Measurements from ENCODE around the gene DYSF. TPM values are rescaled to one million over a fixed set of nuclear protein-coding genes. Genes with fewer than 3 reads are reported as not detected.

Gene DYSF
- polyA plus RNA-seq, 1 donor (not counting 4 experiments of a cell fraction or from before 2014, with no cell fraction given), result 8.2 TPM

- Histone ChIP-seq H4K20me1 (ENCODE audit: control insufficient read depth, extremely low read depth, insufficient read depth, low read length) (no peaks in the 10 kb centered on the region), H3K4me2 (ENCODE audit: control insufficient read depth, extremely low read depth, insufficient read depth, low read depth, low read length) (no peak overlapping the region), H3K9ac (ENCODE audit: control insufficient read depth, extremely low read depth, insufficient read depth, low read length) (no peak overlapping the region), H2AFZ (ENCODE audit: control insufficient read depth, low read length) (no peak overlapping the region), H3K4me1 (ENCODE audit: control insufficient read depth, extremely low read depth, insufficient read depth, low read length) (no peaks in the 10 kb centered on the region), H3K27me3 (ENCODE audit: control insufficient read depth, extremely low read depth, insufficient read depth, low read length) (peaks cover 20% of the 10 kb centered on the region), H3K79me2 (ENCODE audit: control insufficient read depth, insufficient read depth, low read length) (no peaks in the 10 kb centered on the region), H3K27ac (ENCODE audit: control insufficient read depth, insufficient read depth, low read length) (no peak overlapping the region), H3K36me3 (ENCODE audit: control insufficient read depth in 2 of 2, extremely low read depth in 1 of 2, insufficient read depth in 2 of 2, low read length in 2 of 2) (no peaks in the 10 kb centered on the region), H3K9me3 (ENCODE audit: control insufficient read depth, low read depth, low read length) (no peaks in the 10 kb centered on the region), H3K4me3 (ENCODE audit: control insufficient read depth in 2 of 3, extremely low read depth in 1 of 3, insufficient read depth in 2 of 3, low read depth in 1 of 3, low read length in 3 of 3) (no peak overlapping the region), H3K9me1 (ENCODE audit: control insufficient read depth, extremely low read depth, insufficient read depth, low read length) (no peaks in the 10 kb centered on the region)
- dilution Hi-C loops (cut with MboI; ENCODE audit: extremely low pct_ligation_motif_present, low sequenced_read_pairs), result no loop called here
- DNase-seq (ENCODE audit: low read depth, low spot score), result no peak
- TF ChIP-seq, protein P1, sequence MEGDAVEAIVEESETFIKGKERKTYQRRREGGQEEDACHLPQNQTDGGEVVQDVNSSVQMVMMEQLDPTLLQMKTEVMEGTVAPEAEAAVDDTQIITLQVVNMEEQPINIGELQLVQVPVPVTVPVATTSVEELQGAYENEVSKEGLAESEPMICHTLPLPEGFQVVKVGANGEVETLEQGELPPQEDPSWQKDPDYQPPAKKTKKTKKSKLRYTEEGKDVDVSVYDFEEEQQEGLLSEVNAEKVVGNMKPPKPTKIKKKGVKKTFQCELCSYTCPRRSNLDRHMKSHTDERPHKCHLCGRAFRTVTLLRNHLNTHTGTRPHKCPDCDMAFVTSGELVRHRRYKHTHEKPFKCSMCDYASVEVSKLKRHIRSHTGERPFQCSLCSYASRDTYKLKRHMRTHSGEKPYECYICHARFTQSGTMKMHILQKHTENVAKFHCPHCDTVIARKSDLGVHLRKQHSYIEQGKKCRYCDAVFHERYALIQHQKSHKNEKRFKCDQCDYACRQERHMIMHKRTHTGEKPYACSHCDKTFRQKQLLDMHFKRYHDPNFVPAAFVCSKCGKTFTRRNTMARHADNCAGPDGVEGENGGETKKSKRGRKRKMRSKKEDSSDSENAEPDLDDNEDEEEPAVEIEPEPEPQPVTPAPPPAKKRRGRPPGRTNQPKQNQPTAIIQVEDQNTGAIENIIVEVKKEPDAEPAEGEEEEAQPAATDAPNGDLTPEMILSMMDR (optimal IDR thresholded peaks at IDR 0.05 in 1 of 3, IDR thresholded peaks at IDR 0.05 in 1 of 3, conservative IDR thresholded peaks at IDR 0.05 in 1 of 3; ENCODE audit: extremely low read depth in 1 of 3, insufficient read depth in 2 of 3, low read length in 3 of 3), result no peak
- TF ChIP-seq EZH2 (IDR thresholded peaks at IDR 0.05; ENCODE audit: low read length), result no peak
- no peak for FAIRE-seq
Observed at GRCh38 chr2:71715241-71715750, 261.9 kb downstream of the DYSF start.

DNA sequence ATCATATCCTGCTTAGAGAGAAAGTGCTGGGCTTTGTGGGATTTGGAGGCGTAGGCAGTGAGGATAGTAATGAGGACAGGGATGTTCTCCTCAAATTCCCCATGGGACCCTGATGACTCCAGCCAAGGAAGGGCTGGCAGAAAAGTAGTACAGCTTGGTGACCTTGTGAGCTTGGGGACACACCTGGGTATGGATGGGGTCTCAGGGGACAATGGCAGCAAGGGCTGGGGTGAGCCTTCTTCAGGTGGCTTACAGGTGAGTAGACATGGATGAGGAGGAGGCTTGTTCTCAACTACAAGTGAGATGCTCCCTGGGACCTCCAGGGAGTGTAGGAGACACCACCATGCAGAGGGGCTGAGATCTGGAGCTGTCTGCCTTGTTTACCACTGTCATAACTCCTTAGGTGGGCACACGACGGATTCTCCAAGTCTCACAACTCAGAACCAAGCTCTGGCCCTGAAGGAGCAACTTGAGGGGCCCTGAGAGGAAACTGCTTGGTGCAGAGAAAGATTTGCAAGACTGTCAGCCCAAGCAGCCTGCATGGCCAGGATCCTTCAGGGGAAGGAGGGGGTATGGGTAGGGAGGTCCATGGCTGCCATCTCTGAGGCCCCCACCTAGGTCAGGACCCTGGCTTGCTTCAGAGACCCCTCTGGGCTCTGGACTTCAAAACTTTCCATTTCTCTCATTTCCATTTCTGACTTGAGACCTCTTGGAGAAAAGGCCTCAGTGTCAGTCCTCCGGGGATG lies 262.8 kb downstream of the DYSF start:
- Histone ChIP-seq H3K4me2 (ENCODE audit: control insufficient read depth, extremely low read depth, insufficient read depth, low read depth, low read length) (no peak overlapping the region), H3K27ac (ENCODE audit: control insufficient read depth, insufficient read depth, low read length) (no peak overlapping the region)
- DNase-seq (ENCODE audit: low read depth, low spot score), result no peak

More for the DNA sequence above, 262.8 kb downstream of the DYSF start:
- H2AFZ ChIP-seq (ENCODE audit: control insufficient read depth, low read length), result no peak overlapping the region
- TF ChIP-seq, protein P1 (optimal IDR thresholded peaks at IDR 0.05 in 1 of 3, IDR thresholded peaks at IDR 0.05 in 1 of 3, conservative IDR thresholded peaks at IDR 0.05 in 1 of 3; ENCODE audit: extremely low read depth in 1 of 3, insufficient read depth in 2 of 3, low read length in 3 of 3), result no peak
- H3K79me2 ChIP-seq (ENCODE audit: control insufficient read depth, insufficient read depth, low read length), result no peaks in the 10 kb centered on the region
- no peak for FAIRE-seq
- no peaks in the 10 kb centered on the region for H3K36me3 ChIP-seq (ENCODE audit: control insufficient read depth in 2 of 2, extremely low read depth in 1 of 2, insufficient read depth in 2 of 2, low read length in 2 of 2)
- no peaks in the 10 kb centered on the region for H3K9me3 ChIP-seq (ENCODE audit: control insufficient read depth, low read depth, low read length)
- H3K9me1 ChIP-seq (ENCODE audit: control insufficient read depth, extremely low read depth, insufficient read depth, low read length), result no peaks in the 10 kb centered on the region
- no peaks in the 10 kb centered on the region for H3K4me1 ChIP-seq (ENCODE audit: control insufficient read depth, extremely low read depth, insufficient read depth, low read length)
- H3K4me3 ChIP-seq (ENCODE audit: control insufficient read depth in 2 of 3, extremely low read depth in 1 of 3, insufficient read depth in 2 of 3, low read depth in 1 of 3, low read length in 3 of 3), result no peak overlapping the region
- no peak overlapping the region for H3K9ac ChIP-seq (ENCODE audit: control insufficient read depth, extremely low read depth, insufficient read depth, low read length)
- no peaks in the 10 kb centered on the region for H4K20me1 ChIP-seq (ENCODE audit: control insufficient read depth, extremely low read depth, insufficient read depth, low read length)
- dilution Hi-C loops (cut with MboI; ENCODE audit: extremely low pct_ligation_motif_present, low sequenced_read_pairs), result no loop called here
- peaks cover 16% of the 10 kb centered on the region for H3K27me3 ChIP-seq (ENCODE audit: control insufficient read depth, extremely low read depth, insufficient read depth, low read length)

All from keratinocyte (primary cell).